GM18505 (cell line): Measurements from ENCODE around the gene SYNE2.

Experiments used
- ATAC-seq: cut with Tn5 transposase; IDR thresholded peaks from one replicate; pipeline ENCODE4 v1.9.1; 2021; ENCODE audit not compliant: unreplicated experiment
- POLR2A ChIP-seq: IDR thresholded peaks from 4 replicates; pipeline ENCODE4 v1.6.1; 2011; ENCODE audit warnings: borderline replicate concordance; ENCODE audit not compliant: insufficient read depth, insufficient read length; ENCODE audit errors: extremely low read depth

SYNE2 gene

DNA sequence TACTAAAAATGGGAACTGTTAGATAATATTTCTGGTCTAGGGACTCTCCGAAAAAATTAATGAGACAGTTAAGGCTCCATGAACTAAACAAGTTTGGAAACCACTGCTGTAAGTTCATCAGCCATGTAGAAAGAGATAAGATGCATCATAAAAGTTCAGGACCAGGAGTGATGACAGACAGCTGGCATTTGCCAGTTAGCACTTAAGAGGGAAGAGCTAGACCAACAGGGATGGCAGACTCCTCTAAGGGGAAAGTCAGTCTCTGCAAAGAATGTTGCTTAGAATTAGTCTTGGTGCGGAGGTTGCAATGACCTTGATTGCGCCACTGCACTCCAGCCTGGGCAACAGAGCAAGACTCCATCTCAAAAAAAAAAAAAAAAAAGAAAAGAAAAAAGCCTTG lies 129.4 kb downstream of the SYNE2 start:
- ATAC-seq: no peak
- TF ChIP-seq POLR2A: no peak

DNA sequence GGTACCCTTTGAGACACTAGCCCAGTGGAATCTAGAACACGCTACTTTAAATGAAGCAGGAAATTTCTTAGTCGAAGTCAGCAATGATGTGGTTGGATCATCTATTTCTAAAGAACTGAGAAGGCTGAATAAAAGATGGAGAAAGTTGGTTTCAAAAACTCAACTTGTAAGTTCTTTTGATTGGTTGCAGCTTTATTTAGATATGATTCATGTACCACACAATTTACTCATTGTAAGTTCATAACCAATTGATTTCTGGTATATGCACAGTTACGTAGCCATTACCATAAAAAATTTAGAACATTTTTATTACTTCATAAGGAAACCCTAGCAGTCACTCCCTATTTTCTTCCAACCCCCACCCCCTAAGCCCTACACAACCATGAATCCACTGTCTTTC lies 129.8 kb downstream of the SYNE2 start:
- no peak for TF ChIP-seq POLR2A
- ATAC-seq: no peak

DNA sequence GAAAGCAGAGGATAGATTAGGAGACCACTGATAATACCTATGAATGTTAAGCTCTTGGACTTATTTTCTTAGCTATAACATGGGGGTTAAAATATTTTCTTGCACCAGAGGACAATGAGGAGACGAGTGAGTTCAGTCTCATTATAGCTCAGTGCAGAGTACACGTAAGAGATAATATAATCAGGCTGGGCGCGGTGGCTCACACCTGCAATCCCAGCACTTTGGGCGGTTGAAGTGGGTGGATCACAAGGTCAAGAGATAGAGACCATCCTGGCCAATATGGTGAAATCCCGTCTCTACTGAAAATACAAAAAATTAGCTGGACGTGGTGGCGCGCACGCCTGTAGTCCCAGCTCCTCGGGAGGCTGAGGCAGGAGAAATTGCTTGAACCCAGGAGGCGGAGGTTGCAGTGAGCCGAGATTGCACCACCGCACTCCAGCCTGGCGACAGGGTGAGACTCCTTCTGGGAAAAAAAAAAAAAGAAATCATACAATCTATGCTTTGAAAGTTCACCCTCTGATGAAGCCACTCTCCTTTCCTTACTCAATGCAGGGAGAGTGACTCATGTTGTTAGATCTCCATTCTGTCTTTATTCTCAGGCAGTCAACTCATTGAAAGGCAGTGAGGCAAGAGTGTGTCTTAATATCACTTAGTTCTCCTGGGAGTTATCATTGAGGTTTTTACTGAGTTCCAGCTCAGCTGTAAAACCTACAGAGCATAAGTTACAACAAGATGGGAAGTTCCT lies 134.2 kb downstream of the SYNE2 start:
- ATAC-seq: no peak

DNA sequence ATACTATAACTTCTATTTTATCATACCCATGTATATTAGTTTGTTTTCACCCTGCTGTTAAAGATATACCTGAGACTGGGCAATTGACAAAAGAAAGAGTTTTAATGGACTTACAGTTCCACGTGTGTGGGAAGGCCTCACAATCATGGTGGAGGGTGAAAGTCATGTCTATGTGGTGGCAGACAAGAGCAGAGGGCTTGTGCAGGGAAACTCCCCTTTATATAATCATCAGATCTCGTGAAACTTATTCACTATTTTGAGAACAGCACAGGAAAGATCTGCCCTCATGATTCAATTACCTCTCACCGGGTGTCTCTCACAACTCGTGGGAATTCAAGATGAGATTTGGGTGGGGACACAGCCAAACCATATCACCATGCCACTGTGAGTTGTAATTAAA lies 135.8 kb downstream of the SYNE2 start:
- no peak for TF ChIP-seq POLR2A
- ATAC-seq: no peak

More for the DNA sequence above, 134.2 kb downstream of the SYNE2 start:
- TF ChIP-seq POLR2A: no peak

DNA sequence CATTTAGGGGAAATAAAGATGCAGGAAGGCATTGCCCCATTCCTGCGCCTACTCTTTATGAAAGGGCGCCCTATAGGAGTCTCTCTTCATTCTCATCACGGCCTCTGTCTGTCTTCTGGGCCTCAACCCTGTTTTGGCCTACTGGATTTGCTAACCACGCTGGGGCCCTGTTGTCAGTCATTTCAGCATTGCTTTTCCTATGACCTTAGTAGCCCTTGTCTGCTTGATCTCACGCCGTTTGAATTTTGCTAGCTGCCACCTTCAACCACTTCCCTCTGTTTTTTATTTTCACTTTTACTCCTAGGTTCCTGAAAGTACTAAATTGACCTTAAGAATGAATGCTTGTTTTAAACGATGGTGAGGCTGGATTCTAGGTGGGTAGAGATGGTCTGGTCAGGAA lies 139.0 kb downstream of the SYNE2 start:
- TF ChIP-seq POLR2A: no peak
- ATAC-seq: no peak

DNA sequence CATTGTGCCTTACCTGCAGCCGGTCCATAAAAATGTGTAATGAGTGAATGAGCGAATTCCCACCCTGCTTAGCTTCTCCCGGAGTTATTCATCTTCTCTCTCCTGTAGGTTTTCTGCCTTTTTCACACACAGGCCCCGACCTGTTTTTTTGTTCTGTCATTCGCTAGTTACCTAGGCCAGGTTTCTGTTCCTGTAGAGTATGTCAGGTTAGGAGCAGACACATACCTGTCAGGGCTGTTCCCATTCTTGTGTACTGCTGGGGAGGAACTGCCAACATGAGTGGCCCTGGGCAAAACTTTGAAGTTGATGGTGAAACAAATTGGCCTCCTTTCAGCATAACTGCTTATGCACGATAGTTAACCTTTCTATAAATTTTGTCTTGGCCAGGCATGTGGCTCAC lies 140.1 kb downstream of the SYNE2 start:
- ATAC-seq: no peak
- TF ChIP-seq POLR2A: no peak

DNA sequence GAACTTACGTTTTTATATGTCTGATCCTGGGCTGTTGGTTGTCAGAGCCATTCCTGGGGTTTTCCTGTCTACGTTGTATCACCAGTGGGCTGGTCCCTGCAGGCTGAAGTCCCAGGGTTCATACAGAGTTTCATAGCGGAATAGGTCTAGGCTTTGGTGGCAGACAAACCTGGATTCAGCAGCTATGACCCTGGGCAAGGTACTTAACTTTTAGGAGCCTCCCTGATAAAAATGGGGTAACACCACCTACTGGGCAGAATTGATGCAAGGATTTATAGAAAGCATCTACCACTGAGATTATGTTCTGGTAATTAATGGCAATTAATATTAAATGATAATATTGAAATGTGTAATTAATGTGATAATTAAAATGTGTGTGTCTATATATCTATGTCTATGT lies 141.2 kb downstream of the SYNE2 start:
- TF ChIP-seq POLR2A: no peak

DNA sequence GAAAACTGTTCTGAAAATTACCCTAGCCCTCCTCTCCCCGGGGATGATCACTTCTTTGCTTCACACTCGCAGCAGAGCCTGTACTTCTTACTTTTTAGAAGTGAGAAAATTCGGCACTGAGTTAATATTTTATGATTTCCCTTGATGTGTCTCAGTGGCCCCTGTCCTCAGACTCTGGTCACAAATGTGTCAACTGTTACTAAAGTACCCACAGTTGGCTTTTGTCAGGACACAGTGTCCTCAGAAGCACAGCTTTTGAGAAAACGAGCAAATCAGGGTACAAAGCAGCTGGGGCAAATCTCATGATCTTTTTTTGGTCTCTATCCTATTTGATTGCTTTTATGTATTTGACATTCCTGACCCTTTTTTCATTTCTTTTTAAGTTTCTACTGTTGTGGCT lies 142.5 kb downstream of the SYNE2 start:
- ATAC-seq: no peak

More for the DNA sequence above, 141.2 kb downstream of the SYNE2 start:
- no peak for ATAC-seq

DNA sequence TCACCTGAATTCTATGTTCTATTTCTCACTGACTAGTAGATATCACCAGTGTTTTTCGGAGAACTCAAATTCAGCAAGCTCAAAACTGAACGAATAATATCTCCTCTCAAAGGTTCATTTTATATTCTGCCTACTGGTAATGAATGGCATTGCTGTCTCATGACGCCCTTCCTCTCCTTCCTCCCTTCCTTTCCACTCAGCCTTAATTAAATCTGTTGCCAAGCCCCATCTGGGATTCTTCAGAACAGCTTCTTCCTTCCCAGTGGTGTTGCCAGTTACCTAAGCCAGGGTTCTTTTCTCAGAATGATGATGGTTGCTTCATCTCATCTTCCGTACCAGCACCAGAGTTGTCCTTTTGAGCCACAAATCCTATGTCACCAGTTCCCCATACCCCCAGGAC lies 143.2 kb downstream of the SYNE2 start:
- TF ChIP-seq POLR2A: no peak

More for the DNA sequence above, 142.5 kb downstream of the SYNE2 start:
- TF ChIP-seq POLR2A: no peak

DNA sequence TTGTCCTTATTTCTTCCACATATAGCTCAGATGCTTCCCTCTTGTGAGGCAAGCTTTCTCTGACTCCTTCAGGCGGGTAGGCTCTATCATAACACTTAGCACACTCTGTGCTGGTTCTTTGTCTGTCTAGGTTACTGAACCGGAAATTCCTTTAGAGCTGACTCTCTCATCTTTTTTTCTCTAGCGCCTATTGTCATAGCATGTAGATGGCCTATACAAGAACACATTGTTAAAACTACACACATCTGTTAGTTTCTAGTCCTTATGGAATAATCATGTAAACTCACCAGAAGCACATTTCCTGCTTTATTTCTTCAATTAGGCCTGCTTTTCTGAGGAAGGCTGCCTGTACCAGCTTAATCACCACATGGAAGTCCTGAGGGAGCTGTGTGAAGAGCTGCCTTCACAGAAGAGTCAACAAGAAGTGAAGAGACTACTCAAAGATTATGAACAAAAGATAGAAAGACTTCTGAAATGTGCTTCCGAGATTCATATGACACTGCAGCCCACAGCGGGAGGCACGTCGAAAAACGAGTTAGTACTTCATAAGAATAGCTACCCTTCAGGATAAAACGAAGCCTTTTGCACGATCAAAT lies 143.9 kb downstream of the SYNE2 start:
- no peak for ATAC-seq
- TF ChIP-seq POLR2A: no peak

More for the DNA sequence above, 143.2 kb downstream of the SYNE2 start:
- no peak for ATAC-seq

DNA sequence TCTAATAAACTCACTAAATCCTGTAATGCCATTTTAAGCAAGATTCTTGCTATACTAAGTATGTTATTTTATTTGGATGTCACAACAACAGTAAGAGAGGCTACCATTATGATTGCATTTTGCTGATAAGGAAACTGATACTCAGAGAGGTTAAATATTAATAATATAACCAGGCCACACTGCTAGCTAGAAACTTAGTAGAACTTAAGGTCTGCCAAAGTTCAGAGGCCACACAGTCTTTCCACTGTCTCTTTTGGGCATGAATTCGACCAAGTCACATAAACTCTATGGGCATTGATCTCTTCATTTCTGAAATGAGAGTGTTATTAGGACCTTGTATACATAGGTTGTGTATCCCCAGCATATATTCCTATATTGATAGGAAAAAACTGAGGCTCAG lies 147.9 kb downstream of the SYNE2 start:
- TF ChIP-seq POLR2A: no peak
- no peak for ATAC-seq

DNA sequence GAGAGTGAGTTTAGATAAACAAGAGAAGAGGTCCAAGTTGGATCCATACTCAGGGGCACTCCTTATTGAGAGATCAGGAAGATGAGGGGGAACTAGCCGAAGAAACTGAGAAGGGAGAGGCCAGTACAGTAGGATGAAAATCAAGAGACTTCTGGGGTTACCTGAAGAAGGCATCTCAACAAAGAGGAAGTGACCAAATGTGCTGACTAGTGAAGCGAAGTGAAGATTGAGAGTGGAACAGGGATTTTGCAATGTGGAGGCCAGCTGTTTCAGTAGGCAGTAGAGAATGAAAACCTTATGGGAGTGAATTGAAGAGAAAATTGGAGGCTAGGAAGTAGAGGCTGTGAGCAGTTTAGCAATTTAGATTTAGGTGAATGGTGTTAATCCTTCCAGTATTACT lies 153.0 kb downstream of the SYNE2 start:
- TF ChIP-seq POLR2A: no peak
- ATAC-seq: no peak

DNA sequence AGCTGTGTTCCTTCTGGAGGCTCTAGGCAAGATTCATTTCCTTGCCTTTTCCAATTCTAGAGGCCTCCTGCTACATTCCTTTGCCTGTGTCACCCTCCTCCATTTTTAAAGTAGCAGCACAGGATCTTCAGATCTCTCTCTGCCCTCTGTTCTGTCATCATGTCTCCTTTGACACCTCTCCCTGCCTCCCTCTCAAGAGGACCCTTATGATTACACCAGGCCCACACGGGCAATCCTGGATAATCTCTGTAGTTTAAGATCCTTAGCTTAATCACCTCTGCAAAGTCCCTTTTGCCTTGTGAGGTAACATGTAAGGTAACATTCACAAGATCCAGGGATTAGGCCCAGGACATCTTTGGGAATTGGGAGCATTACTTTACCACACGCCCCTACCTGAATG lies 155.2 kb downstream of the SYNE2 start:
- no peak for TF ChIP-seq POLR2A
- ATAC-seq: no peak

DNA sequence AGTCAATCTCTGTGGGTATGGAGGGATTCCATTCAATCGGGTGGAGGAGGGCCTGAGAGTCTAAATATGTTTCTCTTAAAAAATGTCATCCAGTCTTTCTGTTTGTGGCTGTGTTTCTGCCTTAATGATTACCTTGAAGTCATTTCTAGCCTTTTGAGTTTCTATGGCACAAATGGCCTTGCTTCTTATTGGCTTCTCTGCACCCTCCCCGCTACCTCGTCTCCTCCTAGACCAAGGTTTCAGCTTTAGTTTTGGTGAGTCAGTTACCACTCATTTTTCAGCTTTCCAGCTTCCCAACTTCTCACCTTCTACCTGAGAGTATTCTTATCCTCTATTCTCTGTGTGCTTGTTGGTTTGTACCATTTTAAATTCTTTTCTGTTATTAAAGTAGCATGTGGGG lies 159.2 kb downstream of the SYNE2 start:
- TF ChIP-seq POLR2A: no peak
- no peak for ATAC-seq
